Left renal pelvis (tissue), 4 donors: ENCODE measurements around the gene ILF3. TPM values are rescaled to one million over a fixed set of nuclear protein-coding genes. Genes with fewer than 3 reads are reported as not detected.
A peak's percentile ranks its signal among the peaks of the same experiment; 100 is the strongest.

Experiments
- DNase-seq, 4 donors: peaks; one replicate each; pipeline ENCODE4 v3.0.0-alpha.2; 2013; ENCODE audit warnings: low read depth in 4 of 4, low spot score in 3 of 4
- polyA plus RNA-seq, 4 donors: library from polyadenylated mRNA; unstranded; fragments of 120-200 nt; gene quantifications; one replicate each; pipeline ENCODE4 v1.2.1, GENCODE V29; 2013; ENCODE audit not compliant: insufficient read length in 4 of 4

The ILF3 gene
- 100 to 1,000 TPM; 209 to 347 (median 284) TPM for polyA plus RNA-seq

- peak; percentile 100 for DNase-seq
These were observed at the start of gene ILF3 for GRCh38 chr19:10653732-10654609. Gene ILF3 (plus strand): TSS chr19:10654346. CDS start chr19:10670606, 16,260 bp downstream.

GRCh38 chr19:10604460-10604980 lies 49.6 kb upstream of the ILF3 start:
- DNase-seq: no peak

- no peak for DNase-seq
These were observed 42.2 kb upstream of the ILF3 start for GRCh38 chr19:10611907-10612306.

GRCh38 chr19:10612499-10613119 lies 41.5 kb upstream of the ILF3 start:
- DNase-seq: no peak

DNA sequence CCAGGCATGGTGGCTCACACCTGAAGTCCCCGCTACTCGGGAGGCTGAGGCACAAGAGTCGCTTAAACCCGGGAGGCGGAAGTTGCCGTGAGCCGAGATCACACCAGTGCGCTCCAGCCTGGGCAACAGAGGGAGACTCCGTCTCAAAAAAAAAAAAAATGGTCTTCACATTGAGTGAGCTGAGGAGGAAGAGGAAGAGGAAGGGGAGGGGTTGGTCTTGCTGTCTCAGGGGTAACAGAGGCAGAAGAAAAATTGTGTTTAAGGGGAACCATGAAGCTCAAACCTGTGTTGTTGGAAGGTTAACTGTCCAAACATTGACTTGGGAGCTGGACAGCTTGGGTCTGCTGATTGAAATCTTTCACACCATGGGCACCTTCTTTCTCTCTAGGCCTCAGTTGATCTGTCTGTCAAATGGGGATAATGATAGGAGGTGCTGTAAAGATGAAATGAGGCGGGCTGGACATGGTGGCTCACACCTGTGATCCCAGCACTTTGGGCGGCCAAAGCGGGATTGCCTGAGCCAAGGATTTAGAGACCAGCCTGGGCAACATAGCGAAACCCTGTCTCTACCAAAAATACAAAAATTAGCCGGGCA lies 38.6 kb upstream of the ILF3 start:
- no peak for DNase-seq

- DNase-seq: no peak
These were observed 36.6 kb upstream of the ILF3 start for GRCh38 chr19:10617409-10618121.

DNA sequence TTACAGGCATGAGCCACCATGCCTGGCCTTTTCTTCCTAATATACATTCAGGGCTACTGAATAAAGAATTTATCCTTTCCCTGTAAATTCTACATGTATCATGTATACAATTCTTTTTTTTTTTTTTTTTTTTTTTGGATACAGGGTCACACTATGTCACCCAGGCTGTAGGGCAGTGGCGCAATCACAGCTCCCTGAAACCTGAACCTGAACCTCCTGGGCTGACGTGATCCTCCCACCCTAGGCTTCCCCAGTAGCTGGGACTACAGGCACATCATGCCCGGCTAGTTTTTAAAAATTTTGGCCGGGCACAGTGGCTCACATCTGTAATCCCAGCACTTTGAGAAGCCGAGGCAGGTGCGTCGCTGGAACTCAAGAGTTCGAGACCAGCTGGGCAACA lies 35.3 kb upstream of the ILF3 start:
- DNase-seq: no peak

DNA sequence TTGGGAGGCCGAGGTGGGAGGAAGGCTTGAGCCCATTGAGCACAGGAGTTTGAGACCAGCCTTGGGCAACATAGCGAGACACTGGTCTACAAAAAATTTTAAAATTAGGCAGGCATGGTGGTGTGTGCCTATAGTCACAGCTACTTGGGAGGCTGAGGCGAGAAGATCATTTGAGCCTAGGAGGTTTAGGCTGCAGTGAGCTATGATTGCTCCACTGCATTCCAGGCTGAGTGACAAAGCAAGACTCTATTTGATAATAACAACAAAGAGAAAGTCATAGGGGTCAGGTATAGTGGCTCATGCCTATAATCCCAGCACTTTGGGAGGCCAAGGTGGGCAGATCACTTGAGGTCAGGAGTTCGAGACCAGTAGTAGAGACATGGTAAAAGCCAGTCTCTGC lies 33.4 kb upstream of the ILF3 start:
- DNase-seq: no peak

DNA sequence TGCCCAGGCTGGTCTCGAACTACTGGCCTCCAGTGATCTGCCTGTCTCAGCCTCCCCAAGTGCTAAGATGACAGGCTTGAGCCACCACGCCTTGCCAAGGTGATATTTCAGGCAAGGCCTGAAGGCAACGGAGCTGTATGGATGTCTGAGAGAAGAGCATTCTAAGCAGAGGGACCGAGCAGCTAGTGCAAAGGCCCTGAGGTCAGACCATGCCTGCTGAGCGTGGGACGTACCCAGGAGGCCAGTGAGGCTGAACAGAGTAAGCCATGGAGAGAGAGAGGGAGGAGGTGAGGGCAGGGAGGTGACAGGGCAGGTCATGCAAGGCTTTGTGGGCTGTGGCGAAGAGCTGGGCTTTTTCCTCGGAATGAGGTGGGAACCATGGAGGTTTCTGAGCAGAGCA lies 32.2 kb upstream of the ILF3 start:
- DNase-seq: no peak

GRCh38 chr19:10624585-10624984 lies 29.6 kb upstream of the ILF3 start:
- no peak for DNase-seq

- DNase-seq: peak in 3 of 4 donors; percentile 77
These were observed 29.0 kb upstream of the ILF3 start, which contains the start of gene SLC44A2 for GRCh38 chr19:10625003-10625761. Gene SLC44A2 (plus strand): TSS chr19:10625553. CDS start chr19:10625634, 81 bp downstream.

GRCh38 chr19:10625762-10626138 lies 28.4 kb upstream of the ILF3 start:
- DNase-seq: no peak

DNA sequence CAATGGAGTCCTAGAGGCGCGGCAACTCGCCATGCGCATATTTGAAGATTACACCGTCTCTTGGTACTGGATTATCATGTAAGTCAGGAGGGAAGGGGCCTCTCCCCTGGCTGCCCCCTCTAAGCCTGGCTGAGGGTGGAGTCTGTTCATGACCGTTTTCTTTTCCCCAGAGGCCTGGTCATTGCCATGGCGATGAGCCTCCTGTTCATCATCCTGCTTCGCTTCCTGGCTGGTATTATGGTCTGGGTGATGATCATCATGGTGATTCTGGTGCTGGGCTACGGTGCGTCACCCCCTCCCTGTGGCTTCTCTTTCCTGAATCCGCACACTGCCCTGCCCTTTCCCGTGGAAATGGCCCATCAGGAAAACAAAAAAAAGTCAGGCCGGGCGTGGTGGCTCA lies 22.3 kb upstream of the ILF3 start:
- DNase-seq: no peak

DNA sequence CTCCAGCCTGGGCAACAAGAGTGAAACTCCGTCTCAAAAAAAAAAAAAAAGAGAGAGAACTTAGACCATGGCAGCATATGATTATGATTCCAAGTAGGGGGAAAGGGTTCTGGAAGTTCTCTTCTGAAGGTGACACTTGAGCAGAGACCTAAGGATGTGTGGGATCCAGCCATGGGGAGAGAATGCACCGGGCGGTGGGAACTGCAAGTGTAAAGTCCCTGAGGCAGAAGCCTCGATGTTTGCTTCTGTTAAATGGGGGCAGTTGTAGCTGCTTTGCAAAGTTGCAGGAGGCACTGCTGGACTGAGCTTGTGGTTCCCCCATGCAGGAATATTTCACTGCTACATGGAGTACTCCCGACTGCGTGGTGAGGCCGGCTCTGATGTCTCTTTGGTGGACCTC lies 19.7 kb upstream of the ILF3 start:
- no peak for DNase-seq

DNA sequence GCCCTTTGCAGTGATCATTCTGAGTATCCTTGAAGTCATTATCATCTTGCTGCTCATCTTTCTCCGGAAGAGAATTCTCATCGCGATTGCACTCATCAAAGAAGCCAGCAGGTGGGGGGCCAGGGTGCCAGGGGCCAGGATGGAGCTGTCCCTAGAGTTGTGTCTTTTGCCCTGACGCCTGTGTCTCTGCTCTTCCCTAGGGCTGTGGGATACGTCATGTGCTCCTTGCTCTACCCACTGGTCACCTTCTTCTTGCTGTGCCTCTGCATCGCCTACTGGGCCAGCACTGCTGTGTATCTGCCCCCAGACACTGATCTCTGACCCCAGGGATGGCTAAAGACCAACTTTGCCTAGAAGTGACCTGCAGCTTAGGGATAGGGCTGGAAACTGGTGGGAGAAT lies 19.2 kb upstream of the ILF3 start:
- no peak for DNase-seq

DNA sequence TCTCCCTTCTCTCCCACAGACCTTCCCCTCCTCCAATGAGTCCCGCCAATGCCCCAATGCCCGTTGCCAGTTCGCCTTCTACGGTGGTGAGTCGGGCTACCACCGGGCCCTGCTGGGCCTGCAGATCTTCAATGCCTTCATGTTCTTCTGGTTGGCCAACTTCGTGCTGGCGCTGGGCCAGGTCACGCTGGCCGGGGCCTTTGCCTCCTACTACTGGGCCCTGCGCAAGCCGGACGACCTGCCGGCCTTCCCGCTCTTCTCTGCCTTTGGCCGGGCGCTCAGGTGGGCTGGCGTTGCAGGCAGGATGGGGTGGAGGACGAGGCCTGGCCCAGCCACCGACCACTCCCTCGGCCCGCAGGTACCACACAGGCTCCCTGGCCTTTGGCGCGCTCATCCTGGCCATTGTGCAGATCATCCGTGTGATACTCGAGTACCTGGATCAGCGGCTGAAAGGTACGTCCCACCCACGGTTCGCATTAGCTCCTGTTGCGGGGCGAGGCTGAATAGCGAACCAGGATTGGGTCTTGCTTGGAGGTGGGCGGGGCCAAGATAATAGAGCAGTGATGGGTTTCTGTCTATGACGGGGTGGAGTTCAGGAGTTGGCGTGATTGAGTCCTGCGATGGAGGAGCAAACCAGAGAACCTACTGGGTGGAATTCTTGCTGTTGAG lies 17.7 kb upstream of the ILF3 start:
- DNase-seq: no peak

DNA sequence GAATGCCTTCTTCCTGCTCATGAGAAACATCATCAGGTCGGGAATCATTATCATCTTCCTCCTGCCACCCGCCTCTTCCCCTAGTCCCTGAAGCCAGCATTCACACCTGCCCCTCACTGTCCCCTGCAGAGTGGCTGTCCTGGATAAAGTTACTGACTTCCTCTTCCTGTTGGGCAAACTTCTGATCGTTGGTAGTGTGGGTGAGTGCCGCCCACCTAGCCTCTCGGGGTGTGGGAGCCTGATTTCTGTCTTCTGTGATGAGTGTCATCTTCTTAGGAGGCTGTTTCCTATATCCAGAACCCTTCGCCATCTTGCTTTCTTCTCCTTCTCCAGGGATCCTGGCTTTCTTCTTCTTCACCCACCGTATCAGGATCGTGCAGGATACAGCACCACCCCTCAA lies 16.3 kb upstream of the ILF3 start:
- DNase-seq: no peak

DNA sequence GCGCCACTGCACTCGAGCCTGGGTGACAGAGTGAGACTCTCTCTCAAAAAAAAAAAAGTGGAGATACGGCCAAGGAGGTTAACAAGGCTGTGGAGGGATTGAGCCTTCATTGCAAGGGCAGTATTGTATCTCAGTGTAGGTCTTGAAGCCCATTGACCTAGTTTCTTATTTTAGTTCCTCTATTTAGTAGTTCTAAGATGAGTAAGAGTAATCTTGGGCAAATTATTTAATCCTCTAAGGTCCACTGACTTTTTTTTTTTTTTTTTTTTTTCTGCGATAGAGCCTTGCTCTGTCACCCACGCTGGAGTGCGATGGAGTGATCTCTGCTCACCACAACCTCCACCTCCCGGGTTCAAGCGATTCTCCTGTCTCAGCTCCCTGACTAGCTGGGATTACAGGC lies 14.3 kb upstream of the ILF3 start:
- DNase-seq: no peak

GRCh38 chr19:10640361-10640760 lies 13.8 kb upstream of the ILF3 start:
- DNase-seq: no peak

GRCh38 chr19:10641248-10641647 lies 12.9 kb upstream of the ILF3 start:
- no peak for DNase-seq
